OCI-LY3 (cell line): ENCODE results near the gene SCUBE1.

ENCODE experiments used
- H2AFZ ChIP-seq: fragments of 200-600, 300-600 bp; shearing (Covaris generic); 2 replicates; pipeline ENCODE4 v1.6.0; 2014; ENCODE audit warnings: antibody characterized with exemption, low read depth, low read length
- H3K27ac ChIP-seq: fragments of 200-600, 300-600 bp; sonication (generic); 2 replicates; pipeline ENCODE4 v1.5.1; 2014; ENCODE audit warnings: mild to moderate bottlenecking, low read length, moderate library complexity, mixed read lengths
- H3K27me3 ChIP-seq: fragments of 200-600, 300-600 bp; sonication (generic); 2 replicates; pipeline ENCODE4 v1.6.1; 2014; ENCODE audit warnings: low read depth, low read length, mixed read lengths
- H3K36me3 ChIP-seq: fragments of 200-600, 300-600 bp; sonication (generic); replicated peaks from 2 replicates; pipeline ENCODE3; 2014; ENCODE audit warnings: low read depth, low read length, mixed read lengths
- H3K4me1 ChIP-seq: fragments of 300-600, 200-600 bp; sonication (generic); 2 replicates; pipeline ENCODE4 v1.6.1; 2014; ENCODE audit warnings: low read length, mixed read lengths
- H3K4me2 ChIP-seq: fragments of 200-600, 300-600 bp; sonication (generic); 2 replicates; pipeline ENCODE4 v1.6.1; 2014; ENCODE audit warnings: low read length, mixed read lengths
- H3K4me3 ChIP-seq: fragments of 300-600, 200-600 bp; sonication (generic); 2 replicates; pipeline ENCODE4 v1.5.1; 2014; ENCODE audit warnings: antibody characterized with exemption, mild to moderate bottlenecking, low read length, moderate library complexity
- H3K79me2 ChIP-seq: fragments of 300-600, 200-600 bp; shearing (Covaris generic); 2 replicates; pipeline ENCODE4 v1.6.1; 2014; ENCODE audit warnings: mild to moderate bottlenecking, low read length, mixed read lengths
- H3K9ac ChIP-seq: fragments of 300-600, 200-600 bp; shearing (Covaris generic); 2 replicates; pipeline ENCODE4 v1.6.0; 2014; ENCODE audit warnings: mild to moderate bottlenecking, low read length, moderate library complexity
- H3K9me3 ChIP-seq: fragments of 200-600, 300-600 bp; shearing (Covaris generic); 2 replicates; pipeline ENCODE4 v1.6.1; 2014; ENCODE audit warnings: low read length, mixed read lengths; ENCODE audit not compliant: insufficient read depth
- H4K20me1 ChIP-seq: fragments of 200-600, 300-600 bp; sonication (generic); 2 replicates; pipeline ENCODE4 v1.6.1; 2016; ENCODE audit warnings: low read length, mixed read lengths; ENCODE audit not compliant: insufficient read depth
- CTCF ChIP-seq: fragments of 200-600, 300-600 bp; sonication (generic); IDR thresholded peaks from 2 replicates; pipeline ENCODE4 v1.5.1; 2014; ENCODE audit warnings: antibody characterized with exemption, low read length, low read depth
- EZH2phosphoT487 ChIP-seq: fragments of 200-600 bp; shearing (Covaris generic); IDR thresholded peaks from 2 replicates; pipeline ENCODE4 v1.6.1; 2018; ENCODE audit warnings: antibody characterized with exemption, mixed run types, low read depth

The SCUBE1 gene

GRCh38 chr22:43174941-43175531, 168.1 kb downstream of the SCUBE1 start:
- no peaks in the 10 kb centered on the region for H3K27me3 ChIP-seq
- H3K9ac ChIP-seq: no peak overlapping the region
- H3K36me3 ChIP-seq: peaks cover 74% of the 10 kb centered on the region
- no peak overlapping the region for H3K4me3 ChIP-seq
- H3K4me1 ChIP-seq: no peaks in the 10 kb centered on the region
- H3K9me3 ChIP-seq: no peaks in the 10 kb centered on the region
- no peaks in the 10 kb centered on the region for H3K79me2 ChIP-seq
- H4K20me1 ChIP-seq: no peaks in the 10 kb centered on the region
- TF ChIP-seq CTCF: no peak
- no peak for TF ChIP-seq EZH2phosphoT487
- H3K27ac ChIP-seq: no peak overlapping the region
- no peak overlapping the region for H3K4me2 ChIP-seq
- H2AFZ ChIP-seq: no peak overlapping the region

DNA sequence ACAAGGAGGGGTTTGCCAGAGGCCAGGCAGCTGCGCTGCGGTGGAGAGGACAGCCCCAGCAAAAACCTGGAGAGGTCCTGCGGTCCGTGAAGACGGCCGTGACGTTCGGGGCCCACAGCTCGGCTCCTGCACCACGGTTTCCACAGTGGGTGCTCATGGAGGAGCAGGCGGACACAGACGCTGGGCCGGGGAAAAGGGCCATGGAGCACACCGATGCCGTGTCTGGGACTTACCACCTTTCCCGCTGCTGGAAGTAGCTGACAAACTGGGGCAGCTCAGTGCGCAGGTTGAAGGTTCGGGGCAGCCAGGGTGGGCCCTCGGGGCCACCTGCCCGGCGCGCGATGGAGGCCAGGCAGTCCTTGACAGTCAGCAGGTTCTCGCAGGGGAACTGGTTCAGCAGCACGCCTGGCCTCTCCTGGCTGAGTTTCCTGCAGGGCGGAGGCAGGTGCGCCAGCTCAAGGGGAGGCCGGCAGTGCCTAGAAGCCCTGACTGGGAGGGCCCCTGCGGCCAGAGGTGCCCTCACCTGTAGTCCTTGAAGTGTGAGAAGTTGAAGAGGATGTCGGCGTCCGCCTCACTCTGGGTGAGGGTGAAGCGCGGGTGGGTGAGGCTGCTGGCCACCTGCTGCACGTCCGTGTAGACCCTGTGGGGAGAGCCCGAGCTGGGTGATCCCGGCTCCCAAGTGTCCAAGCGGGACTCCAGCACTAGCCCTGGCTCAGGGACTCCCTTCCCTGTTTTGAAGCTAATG, 169.0 kb downstream of the SCUBE1 start:
- no peaks in the 10 kb centered on the region for H3K79me2 ChIP-seq
- no peak overlapping the region for H3K9ac ChIP-seq
- H3K27ac ChIP-seq: no peak overlapping the region
- no peaks in the 10 kb centered on the region for H3K4me1 ChIP-seq
- no peaks in the 10 kb centered on the region for H4K20me1 ChIP-seq
- TF ChIP-seq EZH2phosphoT487 (no peak), CTCF (no peak)
- H3K36me3 ChIP-seq: peaks cover 72% of the 10 kb centered on the region
- H3K27me3 ChIP-seq: no peaks in the 10 kb centered on the region
- H2AFZ ChIP-seq: no peak overlapping the region
- H3K4me3 ChIP-seq: no peak overlapping the region
- no peaks in the 10 kb centered on the region for H3K9me3 ChIP-seq
- H3K4me2 ChIP-seq: no peak overlapping the region

DNA sequence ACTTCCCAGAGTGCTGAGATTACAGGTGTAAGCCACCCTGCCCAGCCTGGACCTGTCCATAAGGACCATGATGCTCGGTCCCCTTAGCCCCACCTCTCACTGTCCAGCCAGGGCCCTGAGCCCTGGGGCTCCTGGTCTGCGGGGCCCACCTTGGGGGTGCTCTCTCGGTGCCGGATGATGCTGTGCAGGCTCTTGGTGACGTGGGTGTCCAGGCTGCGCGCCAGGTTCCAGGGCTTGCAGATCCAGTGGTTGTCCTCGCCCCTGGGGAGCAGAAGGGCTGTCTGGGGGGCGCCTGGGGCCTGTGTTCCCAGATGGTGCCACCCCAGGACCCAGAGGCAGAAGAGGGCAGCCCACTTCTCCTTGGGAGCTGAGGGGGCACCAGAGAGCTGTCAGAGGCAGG, 169.6 kb downstream of the SCUBE1 start:
- H3K36me3 ChIP-seq: peaks cover 69% of the 10 kb centered on the region
- no peak overlapping the region for H2AFZ ChIP-seq
- no peak overlapping the region for H3K4me2 ChIP-seq
- no peaks in the 10 kb centered on the region for H3K27me3 ChIP-seq
- H3K9me3 ChIP-seq: no peaks in the 10 kb centered on the region
- no peak overlapping the region for H3K27ac ChIP-seq
- H3K79me2 ChIP-seq: no peaks in the 10 kb centered on the region
- no peak overlapping the region for H3K9ac ChIP-seq
- no peak overlapping the region for H3K4me3 ChIP-seq
- TF ChIP-seq EZH2phosphoT487 (no peak), CTCF (no peak)
- H4K20me1 ChIP-seq: no peaks in the 10 kb centered on the region
- no peaks in the 10 kb centered on the region for H3K4me1 ChIP-seq

DNA sequence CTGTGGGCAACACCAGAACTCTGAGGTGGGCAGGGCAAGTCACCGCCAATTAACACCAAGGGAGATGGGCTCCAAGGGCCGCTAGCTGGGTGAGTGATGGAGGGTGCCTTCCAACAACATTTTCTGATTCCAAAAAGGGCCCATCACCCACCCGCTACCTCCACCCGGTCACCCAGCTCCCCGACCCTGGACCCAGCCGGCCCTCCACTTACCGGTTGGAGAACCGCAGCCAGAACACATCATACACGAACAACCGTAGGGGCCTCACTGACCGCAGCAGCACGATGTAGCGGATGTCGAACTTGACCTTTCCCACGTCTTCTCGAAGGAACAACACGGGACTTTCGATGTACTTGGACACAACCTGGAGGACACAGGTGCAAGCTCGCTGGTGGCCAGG, 171.0 kb downstream of the SCUBE1 start:
- Histone ChIP-seq H3K4me1 (no peaks in the 10 kb centered on the region), H3K4me2 (no peak overlapping the region), H2AFZ (no peak overlapping the region), H3K36me3 (peaks cover 61% of the 10 kb centered on the region), H3K4me3 (no peak overlapping the region), H3K79me2 (no peaks in the 10 kb centered on the region), H3K27me3 (no peaks in the 10 kb centered on the region), H3K9ac (no peak overlapping the region), H4K20me1 (no peaks in the 10 kb centered on the region), H3K27ac (no peak overlapping the region), H3K9me3 (no peaks in the 10 kb centered on the region)
- TF ChIP-seq CTCF: no peak
- TF ChIP-seq EZH2phosphoT487: no peak
